ENCODE data around the gene ASCL2. TPM values are rescaled to one million over a fixed set of nuclear protein-coding genes. Genes with fewer than 3 reads are reported as not detected.

Gene ASCL2
- total RNA-seq, 2 experiments from 2014 or later: not detected

DNA sequence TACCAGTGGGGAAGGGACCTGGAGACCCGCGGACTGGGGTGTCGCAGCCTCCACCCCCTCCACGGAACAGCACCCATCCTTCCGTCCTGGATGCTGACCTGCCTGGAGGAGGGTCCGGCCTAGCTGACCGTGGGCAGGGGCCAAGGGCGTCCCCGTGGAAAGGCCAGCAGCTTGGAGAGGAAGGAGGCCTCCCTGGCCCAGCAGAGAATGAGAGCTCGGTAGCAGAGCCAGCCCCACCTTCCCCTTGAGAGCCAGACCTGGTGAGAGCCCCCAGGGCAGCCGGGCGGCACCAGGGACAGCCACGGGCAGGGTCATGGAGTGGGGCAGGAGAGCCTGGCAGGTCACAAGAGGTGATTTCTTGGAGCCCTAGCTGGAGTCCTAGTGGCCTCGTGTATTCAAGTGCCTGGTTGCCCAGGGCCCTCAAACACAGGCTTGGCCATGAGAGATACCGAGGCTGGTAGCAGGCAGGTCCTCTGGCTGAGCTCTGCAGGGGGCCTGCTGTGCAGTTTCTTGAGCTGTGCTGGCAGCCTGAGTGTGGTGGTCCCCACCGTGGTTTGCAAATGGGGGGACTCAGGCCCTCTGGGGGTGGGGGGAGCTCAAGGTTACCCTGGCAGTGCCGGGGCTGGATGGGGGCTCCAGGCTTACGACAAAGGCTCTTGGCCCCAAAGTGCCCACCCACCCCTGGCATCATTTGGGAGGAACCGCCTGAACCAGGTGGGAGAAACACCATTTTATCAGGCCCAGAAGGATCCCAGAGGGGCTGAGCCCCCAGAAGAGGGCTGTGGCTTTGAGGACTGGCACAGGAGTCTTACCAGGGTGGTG is 39.1 kb upstream of the ASCL2 start:
- Mint-ChIP-seq H3K27ac (no peak overlapping the region), H3K9me3 (no peaks in the 10 kb centered on the region), H3K4me3 (no peak overlapping the region), H3K27me3 (no peaks in the 10 kb centered on the region), H3K36me3 (ENCODE audit: low read depth) (peaks cover 4% of the 10 kb centered on the region), H3K4me1 (ENCODE audit: low read depth) (peaks cover 27% of the 10 kb centered on the region)
- H3K4me1 ChIP-seq (ENCODE audit: insufficient read depth, low read length): peaks cover 58% of the 10 kb centered on the region
- DNase-seq (no peak), ATAC-seq (ENCODE audit: poor library complexity) (no peak)
- H3K27ac ChIP-seq (ENCODE audit: low read depth in 1 of 2, low read length in 2 of 2): peak overlapping the region in 1 of 2 donors; percentile 17
- CTCF ChIA-PET: interaction anchor here (1.0 kb wide), 1 partner anchor 110 kb away, joined by 3 read pairs; no protein-coding TSS in a partner anchor
- H3K4me3 ChIP-seq (ENCODE audit: low read length): no peak overlapping the region
- H3K36me3 ChIP-seq (ENCODE audit: insufficient read depth, low read length): peaks cover 8% of the 10 kb centered on the region
- no peaks in the 10 kb centered on the region for H3K9me3 ChIP-seq (ENCODE audit: control insufficient read depth in 1 of 2, insufficient read depth in 1 of 2, low read length in 2 of 2)
- intact Hi-C loops (cut with DNase I, micrococcal nuclease): loop anchor here in 1 of 2 experiments (10.0 kb wide), 1 partner anchor 105 kb away; no protein-coding TSS in a partner anchor
- no peak for TF ChIP-seq CTCF (IDR thresholded peaks at IDR 0.05)
- POLR2A ChIA-PET: interaction anchor here (0.7 kb wide), 1 partner anchor 591 kb away, joined by 3 read pairs; no protein-coding TSS in a partner anchor
- no peaks in the 10 kb centered on the region for H3K27me3 ChIP-seq (ENCODE audit: control insufficient read depth in 1 of 2, insufficient read depth in 2 of 2, low read length in 2 of 2)

DNA sequence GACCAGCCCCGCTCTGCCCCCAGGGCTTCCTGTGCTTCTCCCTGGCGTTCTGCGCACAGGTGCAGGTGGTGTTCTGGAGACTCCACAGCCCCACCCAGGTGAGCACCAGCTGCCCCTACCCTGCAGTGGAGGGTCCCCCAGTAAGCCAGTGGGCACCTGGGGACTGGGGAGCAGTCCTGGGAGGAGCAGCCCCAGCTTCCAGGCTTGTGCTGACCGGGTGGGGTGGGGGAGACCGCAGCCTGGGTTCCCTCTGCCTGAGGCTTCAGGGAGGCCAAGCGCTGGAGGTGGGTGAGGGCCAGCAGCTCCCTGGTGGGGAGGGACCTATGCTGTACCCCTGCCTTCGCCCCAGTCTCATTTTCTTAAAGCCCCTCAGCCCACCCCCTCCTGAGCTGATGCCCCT is 38.3 kb upstream of the ASCL2 start:
- intact Hi-C loops (cut with DNase I, micrococcal nuclease): loop anchor here in 1 of 2 experiments (10.0 kb wide), 1 partner anchor 104 kb away; no protein-coding TSS in a partner anchor
- H3K36me3 ChIP-seq (ENCODE audit: insufficient read depth, low read length): peaks cover 12% of the 10 kb centered on the region
- H3K27me3 ChIP-seq (ENCODE audit: control insufficient read depth in 1 of 2, insufficient read depth in 2 of 2, low read length in 2 of 2): no peaks in the 10 kb centered on the region
- Mint-ChIP-seq H3K9me3 (no peaks in the 10 kb centered on the region), H3K27me3 (no peaks in the 10 kb centered on the region), H3K4me1 (ENCODE audit: low read depth) (peaks cover 33% of the 10 kb centered on the region), H3K27ac (no peak overlapping the region), H3K4me3 (no peak overlapping the region), H3K36me3 (ENCODE audit: low read depth) (peaks cover 4% of the 10 kb centered on the region)
- CTCF ChIA-PET: no interaction called here
- H3K9me3 ChIP-seq (ENCODE audit: control insufficient read depth in 1 of 2, insufficient read depth in 1 of 2, low read length in 2 of 2): no peaks in the 10 kb centered on the region
- POLR2A ChIA-PET: no interaction called here
- TF ChIP-seq CTCF (IDR thresholded peaks at IDR 0.05): no peak
- no peak for ATAC-seq (ENCODE audit: poor library complexity)
- H3K27ac ChIP-seq (ENCODE audit: low read depth in 1 of 2, low read length in 2 of 2): no peak overlapping the region
- H3K4me1 ChIP-seq (ENCODE audit: insufficient read depth, low read length): peaks cover 58% of the 10 kb centered on the region
- no peak overlapping the region for H3K4me3 ChIP-seq (ENCODE audit: low read length)
- no peak for DNase-seq

GRCh38 chr11:2307501-2308331 is 37.3 kb upstream of the ASCL2 start:
- Mint-ChIP-seq H3K4me1 (ENCODE audit: low read depth) (peaks cover 41% of the 10 kb centered on the region), H3K27me3 (no peaks in the 10 kb centered on the region), H3K27ac (no peak overlapping the region), H3K9me3 (no peaks in the 10 kb centered on the region), H3K36me3 (ENCODE audit: low read depth) (peaks cover 4% of the 10 kb centered on the region), H3K4me3 (peak overlapping the region; percentile 54)
- POLR2A ChIA-PET: no interaction called here
- Histone ChIP-seq H3K9me3 (ENCODE audit: control insufficient read depth in 1 of 2, insufficient read depth in 1 of 2, low read length in 2 of 2) (no peaks in the 10 kb centered on the region), H3K36me3 (ENCODE audit: insufficient read depth, low read length) (peaks cover 12% of the 10 kb centered on the region), H3K4me3 (ENCODE audit: low read length) (no peak overlapping the region), H3K27me3 (ENCODE audit: control insufficient read depth in 1 of 2, insufficient read depth in 2 of 2, low read length in 2 of 2) (no peaks in the 10 kb centered on the region), H3K4me1 (ENCODE audit: insufficient read depth, low read length) (peaks cover 60% of the 10 kb centered on the region), H3K27ac (ENCODE audit: low read depth in 1 of 2, low read length in 2 of 2) (no peak overlapping the region)
- CTCF ChIA-PET: no interaction called here
- no peak for ATAC-seq (ENCODE audit: poor library complexity)
- no peak for TF ChIP-seq CTCF (IDR thresholded peaks at IDR 0.05)
- no peak for DNase-seq
- intact Hi-C loops (cut with DNase I, micrococcal nuclease): loop anchor here in 1 of 2 experiments (10.0 kb wide), 1 partner anchor 103 kb away; no protein-coding TSS in a partner anchor

Data from CD4-positive, alpha-beta T cell (primary cell).